Left forelimb (tissue), 1 donor: ENCODE results near the gene PDE6A.
"Not testable (repeated sequence)": the region's sequence is repeated elsewhere in the genome, so short reads cannot be mapped to it uniquely, and the experiment has no call there.

Source experiments
- DNase-seq: peaks from one replicate; pipeline ENCODE4 v3.0.0-alpha.2; 2018; ENCODE audit warnings: low spot score

Gene PDE6A

DNA sequence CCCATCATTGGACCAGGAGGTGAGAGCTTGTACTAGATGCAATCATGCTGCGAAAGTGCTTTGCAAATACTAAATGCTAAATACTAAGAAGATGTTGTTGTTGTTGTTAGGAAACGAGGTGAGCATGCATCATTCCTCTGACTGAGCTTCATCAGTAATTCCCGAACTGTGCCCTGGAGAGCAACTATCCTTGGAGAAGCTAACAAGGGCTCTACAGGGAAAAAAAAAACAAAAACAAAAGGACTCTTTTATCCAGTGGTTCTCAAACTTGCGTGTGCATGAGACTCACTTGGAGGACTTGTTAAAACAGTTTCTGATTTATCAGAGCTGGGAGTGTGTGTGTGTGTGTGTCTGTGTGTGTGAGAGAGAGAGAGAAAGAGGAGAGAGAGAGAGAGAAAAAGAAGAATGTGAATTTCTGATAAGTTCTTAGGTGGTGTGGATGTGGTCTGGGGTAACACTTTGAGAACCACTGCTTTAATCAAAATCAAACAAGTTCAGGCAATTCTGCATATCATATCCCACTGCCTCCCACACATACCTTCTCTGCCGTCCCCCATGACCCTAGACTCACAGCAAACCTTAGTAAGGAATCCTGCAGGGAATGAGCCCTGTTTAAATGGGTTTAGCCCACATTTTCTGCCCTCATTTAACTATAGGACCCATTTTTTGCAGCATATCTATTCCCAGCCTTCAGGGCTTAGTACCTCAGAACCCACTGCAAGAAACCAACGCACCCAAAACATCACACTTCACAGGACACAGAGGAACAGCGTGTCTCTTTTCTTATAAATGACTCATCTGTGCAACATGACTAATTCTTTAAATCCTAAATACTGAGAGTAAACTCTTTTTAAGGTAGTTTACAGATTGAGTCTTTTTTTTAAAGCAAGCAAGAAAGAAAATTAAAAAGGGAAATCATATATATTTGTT is 48.9 kb downstream of the PDE6A start:
- no peak for DNase-seq

DNA sequence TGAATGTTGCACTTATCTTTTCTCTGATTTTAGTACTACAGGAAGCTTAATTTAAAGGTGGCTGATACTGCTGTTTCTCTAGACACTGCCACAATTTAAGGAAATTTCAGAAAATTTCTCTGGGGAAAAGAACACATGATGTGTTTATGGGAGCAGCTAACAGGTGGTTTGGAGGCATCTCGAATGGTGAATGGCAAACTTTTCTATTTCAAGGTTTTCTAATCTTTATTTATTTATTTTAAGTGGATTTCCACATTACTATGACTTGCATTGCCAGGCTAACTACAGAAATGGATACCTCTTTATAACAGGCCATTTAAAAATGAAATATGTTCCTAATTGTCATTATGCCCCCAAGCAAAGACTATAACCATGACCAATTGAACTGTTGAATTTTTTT is 50.4 kb downstream of the PDE6A start:
- DNase-seq: no peak

DNA sequence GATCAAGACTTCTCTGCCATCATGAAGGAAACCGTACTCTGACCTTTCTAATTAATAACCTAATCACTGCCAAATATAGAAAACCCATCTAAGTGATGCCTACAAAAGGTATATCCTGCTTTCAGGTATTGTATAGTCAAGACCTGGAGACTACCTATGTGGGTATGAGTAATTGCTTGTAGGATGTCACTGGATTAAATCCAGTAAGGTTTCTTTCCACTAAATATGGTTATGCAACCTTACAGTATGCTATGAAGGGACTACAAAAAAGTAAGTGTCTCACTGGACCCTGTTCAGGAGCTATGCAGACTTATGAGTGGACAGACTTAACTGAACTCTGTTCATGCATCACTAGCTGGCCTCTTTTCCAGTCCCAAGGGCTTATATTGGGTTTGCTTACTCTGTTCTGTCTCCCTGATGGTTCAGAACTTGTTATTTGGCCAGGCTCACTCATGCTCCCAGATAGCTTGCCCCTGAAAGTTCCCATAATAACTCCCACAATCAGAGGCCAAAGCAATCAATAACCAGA is 51.1 kb downstream of the PDE6A start:
- no peak for DNase-seq

DNA sequence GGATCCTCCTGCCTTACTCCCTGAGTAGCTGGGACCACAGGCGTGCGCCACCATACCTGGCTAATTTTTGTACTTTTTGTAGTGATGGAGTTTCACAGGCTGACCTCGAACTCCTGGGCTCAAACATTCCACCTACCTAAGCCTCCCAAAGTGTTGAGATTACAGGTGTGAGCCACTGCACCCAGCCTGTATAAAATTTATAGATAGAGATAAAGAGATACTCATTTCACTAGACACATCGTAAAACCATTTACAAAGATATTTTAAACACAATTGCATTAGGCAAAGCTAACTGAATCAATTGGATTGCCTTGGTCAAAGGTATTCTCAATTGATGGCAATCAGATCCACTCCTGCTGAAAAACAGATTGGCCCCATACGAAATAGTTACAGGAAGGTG is 52.0 kb downstream of the PDE6A start:
- no peak for DNase-seq

DNA sequence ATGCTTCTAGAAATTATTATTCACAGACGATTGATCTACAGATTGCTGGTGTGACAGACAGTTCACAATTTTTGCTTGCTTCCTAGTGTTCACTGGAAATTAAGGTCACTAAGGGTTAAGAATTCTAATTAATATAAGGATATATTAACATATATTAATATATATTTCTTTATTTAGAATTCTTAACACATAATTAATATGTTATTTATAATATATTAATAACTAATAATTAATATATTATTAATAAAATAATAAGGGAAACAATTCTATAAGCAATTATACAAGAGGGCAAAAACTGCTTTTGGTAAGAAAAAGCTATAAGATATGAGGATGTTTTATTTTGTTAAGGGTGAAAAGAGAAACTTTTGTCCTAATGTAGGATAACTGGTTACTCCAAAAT is 56.3 kb downstream of the PDE6A start:
- no peak for DNase-seq

DNA sequence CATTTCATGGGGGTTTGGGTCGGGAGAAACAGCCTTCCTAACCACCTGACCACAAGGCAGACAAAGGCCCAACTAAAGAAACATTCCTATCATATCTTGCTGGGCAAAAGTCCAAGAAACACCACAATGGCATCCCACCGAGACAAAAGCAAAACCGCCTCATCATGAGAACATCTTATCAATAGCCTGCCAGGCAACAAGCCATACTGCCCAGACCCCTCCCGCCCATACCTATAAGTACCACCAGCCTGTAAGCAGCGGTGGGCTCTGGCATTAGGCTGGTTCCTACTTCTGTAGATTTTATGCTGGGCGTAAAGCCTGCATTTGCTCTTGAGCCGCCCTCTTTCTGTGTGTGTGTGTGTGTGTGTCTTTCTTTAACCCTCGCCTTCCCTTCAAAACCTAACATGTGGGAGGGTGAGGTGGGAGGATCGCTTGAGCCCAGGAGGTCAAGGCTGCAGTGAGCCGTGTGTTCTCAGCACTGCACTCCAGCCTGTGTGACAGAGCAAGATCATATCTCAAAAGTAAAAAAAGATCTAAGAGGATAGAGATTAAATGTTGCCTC is 56.9 kb downstream of the PDE6A start:
- DNase-seq: no peak

DNA sequence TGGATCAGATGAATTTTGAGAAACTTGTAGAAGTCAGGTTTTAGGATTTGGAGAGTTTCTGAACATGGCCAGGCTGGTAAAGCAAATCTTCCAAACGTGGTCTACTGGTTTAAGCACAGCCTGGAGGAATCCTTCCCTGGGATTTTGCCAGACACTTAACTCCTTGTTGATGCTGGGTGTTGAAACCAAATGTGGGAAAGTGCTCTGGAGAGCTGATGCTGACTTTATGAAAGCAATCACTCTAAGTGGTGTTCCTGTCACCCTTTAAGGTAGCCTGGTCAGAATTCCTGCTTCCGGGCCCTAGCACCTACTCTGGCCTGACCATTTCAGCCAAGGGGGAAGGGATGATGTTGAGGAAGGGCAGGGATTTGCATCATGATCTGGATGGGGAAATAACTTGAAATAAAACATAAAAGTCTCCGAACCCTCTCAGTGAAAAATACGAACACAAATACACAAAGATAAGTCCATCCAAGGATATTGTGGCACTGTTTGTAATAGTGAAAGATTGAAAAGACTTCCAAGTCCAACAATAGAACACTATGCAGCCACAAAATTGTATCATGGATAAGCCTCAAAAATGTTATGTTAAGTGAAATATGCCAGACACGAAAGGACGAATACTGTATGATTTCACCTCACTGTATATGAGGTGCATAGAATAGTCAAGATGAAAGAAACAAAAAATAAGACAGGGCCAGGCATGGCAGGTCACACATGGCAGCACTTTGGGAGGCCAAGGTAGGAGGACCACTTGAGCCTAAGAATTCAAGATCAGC is 57.7 kb downstream of the PDE6A start:
- no peak for DNase-seq

DNA sequence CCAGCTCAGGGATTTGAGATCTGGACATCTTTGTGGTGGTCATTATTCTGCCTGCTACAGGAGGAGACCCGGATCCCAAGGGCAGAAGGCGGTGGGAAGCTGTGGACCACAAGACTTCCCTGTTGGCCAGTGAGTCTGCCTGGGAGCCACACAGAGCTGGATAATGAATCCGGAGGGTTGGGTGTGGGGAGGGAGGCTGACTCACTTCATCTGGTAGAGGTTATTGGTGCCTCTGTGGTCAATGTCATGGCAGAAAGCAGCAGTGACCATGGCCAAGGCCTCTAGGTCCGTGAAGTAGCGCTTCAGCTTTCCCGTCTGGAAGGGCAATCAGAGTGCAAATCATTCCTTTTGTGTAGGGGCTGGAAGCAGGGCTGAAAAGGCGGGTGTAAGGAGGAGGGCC is 58.5 kb downstream of the PDE6A start:
- no peak for DNase-seq

DNA sequence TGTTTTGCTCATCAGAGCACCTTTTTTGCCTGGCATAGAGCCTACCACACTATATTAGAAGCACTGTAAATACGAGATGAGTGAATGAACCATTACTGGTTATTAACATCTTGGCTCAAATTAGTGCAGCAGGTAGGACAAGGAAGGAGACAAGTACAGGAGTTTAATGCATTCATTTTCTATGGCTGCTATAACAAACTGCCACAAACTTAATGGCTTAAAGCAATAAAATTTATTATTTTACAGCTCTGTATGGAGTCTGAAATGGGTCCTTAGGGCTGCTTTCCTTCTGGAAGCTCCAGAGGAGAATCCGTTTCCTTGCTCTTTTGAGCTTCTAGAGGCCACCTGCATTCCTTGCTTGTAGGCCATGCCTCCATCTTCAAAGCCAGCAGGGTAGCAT is 59.1 kb downstream of the PDE6A start:
- DNase-seq: no peak

DNA sequence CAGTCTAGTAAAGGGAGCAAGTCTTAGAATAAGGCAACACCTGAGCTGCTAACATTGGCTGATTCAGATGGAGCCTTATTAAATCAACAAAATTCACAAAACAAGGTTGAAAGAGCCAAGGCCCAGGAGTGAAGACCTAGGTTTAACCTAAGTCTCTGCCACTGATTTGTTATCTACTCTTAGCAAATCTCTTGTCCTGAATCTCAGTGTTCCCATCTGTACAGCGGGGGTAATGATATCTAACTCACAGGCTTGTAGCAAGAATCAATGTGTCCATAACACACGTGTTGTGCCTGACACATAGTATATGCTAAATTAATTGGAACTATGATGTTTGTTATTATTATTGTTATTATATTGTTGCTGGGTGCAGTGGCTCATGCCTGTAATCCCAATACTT is 61.0 kb downstream of the PDE6A start:
- DNase-seq: no peak

DNA sequence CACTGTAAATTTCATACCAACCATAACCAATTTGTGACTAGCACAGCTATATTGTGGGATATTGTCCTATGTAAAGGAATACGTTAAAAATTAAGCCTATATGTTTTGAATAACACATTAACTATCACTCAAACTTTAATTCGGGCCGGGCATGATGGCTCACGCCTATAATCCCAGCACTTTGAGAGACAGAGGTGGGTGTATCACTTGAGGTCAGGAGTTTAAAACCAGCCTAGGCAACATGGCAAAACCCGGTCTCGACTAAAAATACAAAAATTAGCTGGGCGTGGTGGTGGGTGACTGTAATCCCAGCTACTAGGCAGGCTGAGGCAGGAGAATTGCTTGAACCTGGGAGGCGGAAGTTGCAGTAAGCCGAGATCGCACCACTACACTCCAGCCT is 62.0 kb downstream of the PDE6A start:
- DNase-seq: not testable (repeated sequence)

DNA sequence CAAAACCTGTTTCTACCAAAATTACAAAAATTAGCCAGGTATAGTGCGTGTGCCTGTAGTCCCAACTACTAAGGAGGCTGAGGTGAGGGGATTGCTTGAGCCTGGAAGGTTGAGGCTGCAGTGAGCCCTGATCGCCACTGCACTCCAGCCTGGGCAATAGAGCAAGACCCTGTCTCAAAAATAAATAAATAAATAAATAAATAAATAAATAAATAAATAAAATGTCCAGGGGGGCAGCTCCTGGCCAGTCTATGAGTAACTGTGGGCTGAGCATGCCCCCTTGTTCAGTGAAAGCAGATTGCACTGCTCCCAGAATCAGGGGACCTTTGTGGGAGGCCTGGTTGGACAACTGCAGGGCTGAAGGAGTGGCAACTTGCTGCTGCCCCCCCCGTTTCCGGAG is 62.7 kb downstream of the PDE6A start:
- DNase-seq: no peak

DNA sequence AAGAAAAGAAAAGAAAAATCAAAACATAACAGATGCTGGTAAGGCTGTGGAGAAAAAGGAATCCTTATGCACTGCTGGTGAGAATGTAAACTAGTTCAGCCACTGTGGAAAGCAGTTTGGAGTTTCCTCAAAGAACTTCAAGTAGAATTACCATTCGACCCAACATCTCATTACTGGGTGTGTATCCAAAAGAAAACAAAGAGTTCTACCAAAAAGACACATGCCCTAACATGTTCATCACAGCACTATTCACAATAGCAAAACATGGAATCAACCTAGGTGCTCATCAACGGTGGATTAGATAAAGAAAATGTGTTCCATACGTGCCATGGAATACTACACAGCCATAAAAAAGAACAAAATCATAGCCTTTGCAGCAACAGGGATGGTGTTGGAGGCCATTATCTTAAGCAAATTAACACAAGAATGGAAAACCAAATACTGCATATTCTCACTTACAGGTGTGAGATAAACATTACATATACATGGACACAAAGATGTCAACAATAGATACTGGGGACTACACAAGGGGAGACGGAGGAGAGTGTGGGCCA is 63.4 kb downstream of the PDE6A start:
- no peak for DNase-seq

DNA sequence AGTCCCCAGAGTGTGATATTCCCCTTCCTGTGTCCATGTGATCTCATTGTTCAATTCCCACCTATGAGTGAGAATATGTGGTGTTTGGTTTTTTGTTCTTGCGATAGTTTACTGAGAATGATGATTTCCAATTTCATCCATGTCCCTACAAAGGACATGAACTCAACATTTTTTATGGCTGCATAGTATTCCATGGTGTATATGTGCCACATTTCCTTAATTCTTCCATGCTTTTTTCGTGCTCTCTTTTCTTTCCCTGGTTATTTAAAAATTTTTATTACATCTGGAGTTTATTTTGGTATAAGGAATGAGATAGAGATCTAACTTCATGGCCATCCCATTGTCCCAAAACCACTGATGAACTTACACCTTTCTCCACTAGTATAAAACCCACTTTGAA is 65.0 kb downstream of the PDE6A start:
- DNase-seq: not testable (repeated sequence)

DNA sequence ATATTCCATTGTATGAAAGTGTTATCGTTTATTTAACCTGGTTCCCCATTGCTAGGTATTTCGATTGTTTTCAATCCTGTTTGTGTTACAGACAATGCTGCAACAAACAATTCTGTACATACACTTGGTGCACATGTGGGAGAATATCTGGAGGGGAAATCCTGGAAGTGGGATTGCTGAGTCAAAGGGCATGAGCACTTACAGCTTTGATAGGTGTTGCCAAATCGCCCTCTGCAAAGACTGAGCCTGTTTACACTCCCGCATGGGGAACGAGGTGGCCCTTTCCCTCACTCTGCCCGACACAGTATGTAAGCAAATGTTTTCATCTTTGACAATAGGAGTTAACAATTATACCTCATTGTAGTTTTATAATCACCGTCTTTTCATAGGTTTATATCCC is 66.2 kb downstream of the PDE6A start:
- DNase-seq: no peak

DNA sequence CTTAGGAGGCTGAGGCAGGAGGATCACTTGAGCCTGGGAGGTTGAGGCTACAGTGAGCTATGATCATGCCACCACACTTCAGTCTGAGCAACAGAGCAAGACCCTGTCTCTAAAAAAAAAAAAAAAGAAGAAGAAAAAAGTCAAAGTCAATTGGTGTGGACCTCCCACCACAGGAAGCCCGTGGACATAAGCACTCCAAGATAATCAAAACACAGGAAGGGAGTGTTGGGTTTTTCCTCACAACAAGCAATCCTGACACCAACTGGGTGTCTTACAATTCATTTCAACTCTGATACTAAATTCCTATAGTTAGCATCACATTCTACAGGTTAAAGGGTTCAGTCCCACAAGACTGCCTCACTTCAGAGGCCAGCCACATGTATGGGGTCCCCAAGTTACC is 70.7 kb downstream of the PDE6A start:
- DNase-seq: no peak

DNA sequence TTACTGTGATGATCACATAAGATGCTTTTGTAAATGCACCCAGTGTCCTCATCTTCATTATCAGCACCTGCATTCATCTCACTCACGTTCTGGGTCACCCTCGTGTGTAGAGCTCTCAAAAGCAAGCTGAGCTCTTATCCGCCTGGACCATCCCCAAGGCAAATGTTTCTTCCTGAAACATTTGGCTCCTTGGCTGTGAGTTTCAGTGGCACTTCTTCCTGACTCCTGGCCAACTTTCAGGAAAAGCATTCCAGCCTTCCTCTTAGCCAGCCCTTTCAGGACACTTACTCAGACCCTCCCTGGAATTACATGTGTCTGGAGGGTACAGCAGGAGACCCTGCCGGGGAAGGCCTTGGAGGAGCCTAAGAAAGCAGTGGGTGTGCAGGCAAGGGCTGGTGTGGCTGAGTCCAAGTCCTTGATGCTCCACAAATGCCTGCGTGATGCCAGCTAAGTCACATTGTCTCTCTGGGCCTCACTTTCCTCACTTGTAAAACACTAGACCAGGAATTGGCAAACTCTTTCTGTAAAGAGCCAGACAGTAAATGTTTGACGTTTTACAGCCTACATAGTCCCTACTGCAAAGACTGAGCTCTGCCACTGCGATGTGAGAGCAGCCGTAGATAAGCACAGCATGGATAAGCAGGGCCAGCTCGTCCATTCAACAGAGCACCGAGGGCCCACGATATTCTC is 72.1 kb downstream of the PDE6A start:
- DNase-seq: no peak

DNA sequence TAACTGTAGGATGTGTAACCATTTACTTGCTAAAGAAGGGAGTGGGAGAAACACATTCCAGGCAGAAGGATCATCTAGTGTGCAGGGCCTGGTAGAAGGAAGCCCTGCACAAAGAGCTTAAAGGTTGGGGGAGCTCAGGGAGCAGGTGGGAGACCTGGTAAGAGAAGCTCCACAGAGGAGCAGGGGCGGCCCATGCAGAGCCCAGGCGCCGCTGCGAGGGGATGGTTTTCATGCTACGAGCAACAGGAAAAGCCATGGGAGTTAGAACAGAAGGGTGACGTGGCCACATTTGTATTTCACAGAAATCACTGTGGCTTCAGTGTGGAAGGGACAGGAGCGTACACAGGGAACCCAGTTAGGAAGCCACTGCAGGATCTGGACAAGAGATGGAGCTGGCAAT is 73.1 kb downstream of the PDE6A start:
- DNase-seq: no peak

DNA sequence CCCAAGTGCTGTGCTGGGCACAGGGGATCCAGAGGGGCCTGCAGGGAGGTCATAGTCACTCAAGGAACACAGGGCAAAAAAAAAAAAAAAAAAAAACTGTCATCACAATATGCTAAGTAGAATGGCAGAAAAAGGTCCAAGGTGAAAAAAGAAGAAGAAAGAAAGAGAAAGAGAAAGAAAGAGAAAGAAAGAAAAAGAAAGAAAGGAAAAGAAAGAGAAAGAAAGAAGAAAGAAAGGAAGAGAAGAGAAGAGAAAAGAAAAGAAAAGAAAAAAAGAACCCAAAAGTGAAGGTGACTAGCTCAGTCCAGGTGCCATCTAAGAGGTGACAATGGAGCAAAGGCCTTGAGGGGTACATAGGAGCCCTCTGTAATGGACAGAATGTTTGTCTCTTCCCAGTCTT is 73.9 kb downstream of the PDE6A start:
- no peak for DNase-seq

DNA sequence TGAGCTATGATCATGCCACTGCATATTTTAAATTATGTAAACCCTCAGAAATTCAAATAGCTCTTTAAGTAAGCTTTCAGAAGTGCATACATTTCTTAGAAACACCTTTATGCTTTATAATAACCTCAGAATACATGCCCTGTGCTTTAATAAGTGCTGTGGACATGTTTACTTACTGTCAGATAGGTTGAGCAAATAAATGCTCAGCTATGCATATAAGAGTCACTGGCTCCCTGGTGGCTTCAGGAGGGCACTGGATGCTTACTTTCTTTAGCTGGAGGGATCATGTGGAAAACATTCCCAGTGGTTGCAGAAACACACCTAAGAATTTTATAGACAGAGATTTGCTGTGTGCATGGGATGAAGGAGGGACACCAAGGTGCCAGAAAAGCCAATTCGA is 74.4 kb downstream of the PDE6A start:
- no peak for DNase-seq

DNA sequence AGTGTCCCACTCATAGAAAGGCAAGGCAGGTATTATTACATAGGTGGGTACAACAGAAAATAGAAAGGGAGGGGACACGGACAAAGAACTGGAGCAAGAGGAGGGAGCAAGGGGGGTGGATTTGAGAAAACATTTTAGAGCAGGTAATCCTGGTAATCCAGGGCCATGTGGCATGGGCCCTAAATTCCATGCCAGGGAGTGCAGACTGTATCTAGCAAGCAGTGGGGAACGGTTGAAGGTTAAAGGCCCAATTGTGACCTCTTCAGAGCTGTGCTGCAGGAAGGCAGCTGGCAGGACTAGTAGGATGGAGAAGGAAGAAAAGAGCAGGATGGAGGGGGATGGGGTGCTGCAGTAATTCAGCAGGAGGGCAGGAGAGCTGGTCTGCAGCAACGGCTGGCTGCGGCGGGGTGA is 75.2 kb downstream of the PDE6A start:
- no peak for DNase-seq

DNA sequence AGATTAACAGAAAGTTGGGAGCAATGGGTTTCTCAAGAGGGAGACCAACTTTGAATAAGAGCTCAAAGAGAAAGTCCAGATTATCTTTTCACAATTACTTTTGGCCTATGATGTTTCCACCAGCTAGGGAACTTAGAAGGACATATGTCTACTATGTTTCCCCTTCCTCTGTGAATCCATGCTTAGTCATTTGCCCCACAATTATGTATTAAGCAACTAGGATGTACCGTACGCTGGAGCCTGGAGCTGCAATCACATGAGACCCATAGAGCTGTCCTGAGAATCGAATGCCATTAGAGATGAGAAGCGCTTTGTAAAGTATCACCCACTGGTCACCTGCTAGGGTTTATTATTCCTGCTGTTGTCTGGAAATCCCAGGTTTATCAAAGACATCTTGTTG is 78.8 kb downstream of the PDE6A start:
- no peak for DNase-seq
